HepG2 (cell line): ENCODE measurements around the gene NT5C3B. TPM values are rescaled to one million over a fixed set of nuclear protein-coding genes. Genes with fewer than 3 reads are reported as not detected.

Experiments used
- ARNTL ChIP-seq: sonication (generic); formaldehyde crosslinking; IDR thresholded peaks from 2 replicates; pipeline ENCODE4 v1.4.0; 2020; ENCODE audit warnings: mild to moderate bottlenecking, missing genetic modification reagents
- CBFB ChIP-seq: sonication (generic); formaldehyde crosslinking; IDR thresholded peaks from 2 replicates; pipeline ENCODE4 v1.4.0; 2020; ENCODE audit warnings: missing genetic modification reagents
- FOXC1 ChIP-seq: sonication (generic); formaldehyde crosslinking; IDR thresholded peaks from 2 replicates; pipeline ENCODE4 v1.8.0; 2022; ENCODE audit warnings: mild to moderate bottlenecking, missing genetic modification reagents, borderline replicate concordance
- GATAD1 ChIP-seq: IDR thresholded peaks from 2 replicates; pipeline ENCODE4 v1.6.1; 2016; ENCODE audit warnings: missing genetic modification reagents, missing compliant biosample characterization
- HDAC2 ChIP-seq: sonication (generic); formaldehyde crosslinking; IDR thresholded peaks from 2 replicates; pipeline ENCODE4 v1.4.0; 2020; ENCODE audit warnings: missing genetic modification reagents
- HOXD1 ChIP-seq: sonication (generic); formaldehyde crosslinking; IDR thresholded peaks from 2 replicates; pipeline ENCODE4 v1.5.0; 2020; ENCODE audit warnings: missing genetic modification reagents
- IRF9 ChIP-seq: sonication (generic); formaldehyde crosslinking; IDR thresholded peaks from 2 replicates; pipeline ENCODE4 v1.8.0; 2022; ENCODE audit warnings: missing genetic modification reagents, mild to moderate bottlenecking, borderline replicate concordance
- LBX2 ChIP-seq: sonication (generic); formaldehyde crosslinking; IDR thresholded peaks from 2 replicates; pipeline ENCODE4 v1.5.0; 2020; ENCODE audit warnings: missing genetic modification reagents, mild to moderate bottlenecking, borderline replicate concordance
- MAFF ChIP-seq: IDR thresholded peaks from 2 replicates; pipeline ENCODE4 v1.6.1; 2011; ENCODE audit warnings: low read depth, low read length, improper control_type of control experiment
- MATR3 ChIP-seq: sonication (generic); formaldehyde crosslinking; IDR thresholded peaks from 2 replicates; pipeline ENCODE4 v1.4.0; 2020; ENCODE audit warnings: missing genetic modification reagents
- NBN ChIP-seq: fragments of 450-650 bp; conservative IDR thresholded peaks from 2 replicates; pipeline ENCODE4 v1.6.1; 2017
- NFIC ChIP-seq: IDR thresholded peaks from 2 replicates; pipeline ENCODE4 v1.6.1; 2012; ENCODE audit warnings: mild to moderate bottlenecking, low read length, inconsistent platforms
- POGZ ChIP-seq: sonication (generic); formaldehyde crosslinking; IDR thresholded peaks from 2 replicates; pipeline ENCODE4 v1.4.0; 2020; ENCODE audit warnings: mild to moderate bottlenecking, missing genetic modification reagents
- SIX4 ChIP-seq: sonication (generic); formaldehyde crosslinking; IDR thresholded peaks from 2 replicates; pipeline ENCODE4 v1.4.0; 2020; ENCODE audit warnings: missing genetic modification reagents
- STAT6 ChIP-seq: sonication (generic); formaldehyde crosslinking; IDR thresholded peaks from 2 replicates; pipeline ENCODE4 v1.4.0; 2020; ENCODE audit warnings: missing genetic modification reagents, mild to moderate bottlenecking, borderline replicate concordance
- ZFP82 ChIP-seq: sonication (generic); formaldehyde crosslinking; IDR thresholded peaks from 2 replicates; pipeline ENCODE4 v1.5.1; 2020; ENCODE audit warnings: mild to moderate bottlenecking, missing genetic modification reagents, borderline replicate concordance
- ZNF253 ChIP-seq: sonication (generic); formaldehyde crosslinking; IDR thresholded peaks from 2 replicates; pipeline ENCODE4 v1.8.0; 2022; ENCODE audit warnings: mild to moderate bottlenecking, missing genetic modification reagents, borderline replicate concordance
- ZNF484 ChIP-seq: sonication (generic); formaldehyde crosslinking; IDR thresholded peaks from 2 replicates; pipeline ENCODE4 v1.5.1; 2020; ENCODE audit warnings: mild to moderate bottlenecking, low read depth, missing genetic modification reagents, borderline replicate concordance
- ZNF580 ChIP-seq: IDR thresholded peaks from 2 replicates; pipeline ENCODE4 v1.6.1; 2016; ENCODE audit warnings: low read depth, borderline replicate concordance
- ZNF773 ChIP-seq: sonication (generic); formaldehyde crosslinking; IDR thresholded peaks from 2 replicates; pipeline ENCODE4 v1.4.0; 2020; ENCODE audit warnings: missing genetic modification reagents, borderline replicate concordance
- ZNF800 ChIP-seq: sonication (generic); formaldehyde crosslinking; IDR thresholded peaks from 2 replicates; pipeline ENCODE4 v1.4.0; 2020; ENCODE audit warnings: missing genetic modification reagents
- ZSCAN30 ChIP-seq: sonication (generic); formaldehyde crosslinking; IDR thresholded peaks from 2 replicates; pipeline ENCODE4 v1.5.0; 2020; ENCODE audit warnings: mild to moderate bottlenecking, missing genetic modification reagents
- polyA plus RNA-seq, 8 experiments: library from polyadenylated mRNA; depleted of rRNA in 3 of 8; stranded (reverse) in 7 of 8; unstranded in 1 of 8; fragments of >200 nt; fragmentation: Illumina TruSeq in 4 of 8; extraction: Trizol in 4 of 8; gene quantifications; 2 replicates each; pipeline versions ENCODE4 v1.2.1 to v1.2.3, GENCODE V29; 2011 to 2016; ENCODE audit warnings: low read depth in 4 of 8, missing spikeins in 1 of 8, mixed read lengths in 1 of 8; ENCODE audit not compliant: insufficient read depth in 1 of 8
- total RNA-seq, 5 experiments: library from RNA; depleted of rRNA; stranded (reverse); fragments of >200 nt; fragmentation: Illumina TruSeq; extraction: Trizol; gene quantifications; 2 replicates each; pipeline ENCODE4 v1.2.3, GENCODE V29; 2016; ENCODE audit warnings: low read depth in 1 of 5

Gene NT5C3B
- total and polyA plus RNA-seq, 2 of the 13 experiments (the other 11 are each of a cell fraction or from before 2014, with no cell fraction given), result 104 to 126 TPM

- TF ChIP-seq FOXC1 (no peak; the same call in 1 of the 2 replicates), SIX4 (peak; percentile 70), NBN (no peak), ZNF253 (0 out of 2 replicates have a peak, but pooled peaks have one; percentile 45), ZNF580 (CRISPR knock-in tag) (no peak), HDAC2 (CRISPR knock-in tag) (no peak), NFIC (no peak), ARNTL (CRISPR knock-in tag) (peak; percentile 89), ZFP82 (CRISPR knock-in tag) (no peak), ZSCAN30 (CRISPR knock-in tag) (no peak), MATR3 (CRISPR knock-in tag) (no peak), STAT6 (CRISPR knock-in tag) (no peak; the same call in 1 of the 2 replicates), GATAD1 (no peak; the same call in 1 of the 2 replicates), POGZ (CRISPR knock-in tag) (no peak; the same call in 1 of the 2 replicates), MAFF (no peak), HOXD1 (CRISPR knock-in tag) (no peak), IRF9 (no peak), ZNF800 (CRISPR knock-in tag) (no peak), CBFB (CRISPR knock-in tag) (no peak), LBX2 (CRISPR knock-in tag) (no peak), ZNF484 (CRISPR knock-in tag) (no peak), ZNF773 (CRISPR knock-in tag) (no peak)
Measured at GRCh38 chr17:41812381-41813151, 23.5 kb downstream of the NT5C3B start, which contains the start of gene FKBP10 (continued).
